HG02678 (cell line): ENCODE data around the gene EFHC1.

Experiments
- ATAC-seq: cut with Tn5 transposase; IDR thresholded peaks from one replicate; pipeline ENCODE4 v1.9.1; 2021; ENCODE audit warnings: mild to moderate bottlenecking, moderate library complexity; ENCODE audit not compliant: unreplicated experiment

The EFHC1 gene

DNA sequence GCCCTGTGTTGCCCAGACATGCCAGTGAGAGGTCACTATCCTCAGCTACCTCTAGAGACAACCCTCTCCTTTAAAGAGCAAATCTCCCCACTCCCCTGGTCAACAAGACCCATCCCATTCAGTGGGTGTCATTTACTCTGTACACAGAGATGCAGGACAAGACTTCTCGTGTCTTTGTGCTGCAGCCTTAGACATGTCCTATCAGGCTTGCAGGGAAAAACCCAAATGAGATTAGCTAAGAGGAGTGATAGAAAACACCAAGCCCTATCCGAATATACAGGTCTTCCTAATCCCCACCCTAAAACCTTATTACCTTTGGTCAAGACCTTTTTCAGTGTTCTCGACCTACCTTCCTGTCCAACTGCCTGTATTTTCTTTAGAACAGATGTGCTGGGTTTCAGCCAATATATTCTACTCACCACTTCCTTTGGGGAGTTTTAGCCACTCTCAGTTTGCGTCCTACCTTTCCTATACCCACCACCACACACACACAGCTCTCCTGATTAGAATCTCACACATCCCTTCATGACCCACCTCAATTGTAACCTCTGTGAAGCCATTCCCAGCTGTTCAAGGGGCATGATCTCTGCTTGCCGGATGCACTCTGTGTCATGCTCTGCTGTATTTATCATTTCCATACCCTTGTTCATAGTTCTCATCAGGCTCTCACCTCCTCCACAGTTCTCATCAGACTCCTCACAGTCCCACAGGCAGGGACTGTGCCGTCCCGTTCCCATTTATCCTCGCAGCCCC, 117.0 kb downstream of the EFHC1 start:
- ATAC-seq, result peak; percentile 63

DNA sequence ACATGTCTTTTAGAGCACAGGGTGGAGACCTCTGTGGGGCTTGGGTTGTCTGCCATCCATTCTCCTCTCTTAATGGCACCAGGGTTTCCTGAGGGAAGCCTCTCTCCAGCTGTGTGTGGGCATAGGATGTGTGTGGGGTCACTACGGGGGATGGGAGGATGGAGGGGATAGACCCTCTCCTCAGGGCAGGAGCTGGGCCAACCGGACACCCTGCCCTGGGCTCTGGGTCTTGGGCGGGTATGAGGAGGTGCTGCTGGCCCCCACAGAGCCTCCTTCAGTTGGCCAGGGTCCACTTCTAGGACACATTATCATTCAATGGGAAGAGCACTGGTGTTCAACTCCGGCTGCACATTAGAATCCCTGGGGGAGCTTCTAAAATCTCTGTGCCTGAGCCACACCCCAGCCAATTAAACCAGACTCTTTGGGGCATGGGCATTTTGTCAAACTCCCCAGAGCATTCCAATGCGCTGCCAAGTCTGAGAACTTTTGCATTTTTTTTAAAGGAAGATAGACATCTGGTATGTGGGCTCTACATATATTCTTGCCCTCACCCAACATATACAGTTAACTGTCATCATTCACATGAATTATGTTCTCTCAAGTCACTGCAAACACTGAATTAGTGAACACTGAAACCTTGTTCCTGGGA, 118.2 kb downstream of the EFHC1 start:
- no peak for ATAC-seq

DNA sequence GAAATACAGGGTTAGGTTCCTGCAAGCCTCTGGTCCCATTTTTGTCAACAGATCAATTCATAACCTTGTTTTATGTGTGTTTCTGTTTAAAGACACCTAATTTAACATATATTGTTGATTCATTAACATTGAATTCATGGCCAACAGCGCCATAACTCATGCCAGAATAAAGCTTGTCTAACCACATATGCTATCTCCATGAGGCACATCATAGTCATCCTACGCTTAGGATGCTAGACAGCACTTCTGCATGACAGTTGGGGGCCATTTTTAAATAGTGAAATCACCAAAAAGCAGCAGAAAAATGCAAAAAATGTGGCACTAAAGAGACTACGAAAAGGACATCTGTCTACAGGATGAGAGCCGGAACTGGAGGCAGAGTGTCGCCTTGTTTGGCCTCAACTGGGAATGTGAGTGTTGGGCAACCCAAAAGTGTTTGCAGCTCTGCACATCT, 118.8 kb downstream of the EFHC1 start:
- ATAC-seq, result no peak

DNA sequence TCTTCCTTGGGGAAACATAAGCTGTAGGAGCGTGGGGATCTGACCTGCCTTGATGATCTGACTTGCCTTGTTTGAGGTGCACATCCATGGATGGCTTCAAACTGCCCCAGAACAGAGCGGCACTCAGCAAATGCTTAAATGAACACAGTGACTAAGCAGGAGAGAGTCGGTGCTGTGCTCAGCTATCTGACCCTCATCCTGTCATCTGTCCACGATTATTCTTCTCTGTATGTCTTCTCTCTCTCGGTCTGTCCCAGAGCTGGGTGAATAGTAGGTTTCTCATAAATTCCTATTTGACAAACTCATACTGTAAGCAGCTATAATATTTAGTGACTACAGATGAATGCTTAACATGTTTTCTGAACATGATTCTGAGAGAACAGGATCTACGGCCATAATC, 119.5 kb downstream of the EFHC1 start:
- no peak for ATAC-seq

- ATAC-seq, result no peak
Measured at GRCh38 chr6:52540286-52540902, 120.3 kb downstream of the EFHC1 start.

- ATAC-seq, result no peak
Measured at GRCh38 chr6:52541135-52541534, 121.0 kb downstream of the EFHC1 start.

DNA sequence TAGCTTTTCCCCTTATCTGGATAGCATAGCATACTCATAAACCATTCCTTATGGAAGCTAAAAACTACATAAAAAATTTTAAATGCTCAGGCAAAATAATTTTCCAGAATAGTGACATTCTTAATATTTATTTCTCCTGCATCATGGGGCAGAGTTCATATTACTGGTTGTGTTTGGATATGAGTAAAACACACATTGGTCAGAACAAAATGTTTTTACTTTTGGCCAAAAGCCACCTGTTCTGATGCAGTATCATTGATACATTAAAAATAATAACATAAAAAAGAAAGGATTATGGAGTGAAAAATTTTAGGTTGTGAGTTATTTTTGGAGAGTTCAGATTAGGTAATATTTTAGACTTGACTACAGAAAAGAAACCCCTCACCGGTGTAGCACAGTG, 123.1 kb downstream of the EFHC1 start:
- ATAC-seq, result no peak

DNA sequence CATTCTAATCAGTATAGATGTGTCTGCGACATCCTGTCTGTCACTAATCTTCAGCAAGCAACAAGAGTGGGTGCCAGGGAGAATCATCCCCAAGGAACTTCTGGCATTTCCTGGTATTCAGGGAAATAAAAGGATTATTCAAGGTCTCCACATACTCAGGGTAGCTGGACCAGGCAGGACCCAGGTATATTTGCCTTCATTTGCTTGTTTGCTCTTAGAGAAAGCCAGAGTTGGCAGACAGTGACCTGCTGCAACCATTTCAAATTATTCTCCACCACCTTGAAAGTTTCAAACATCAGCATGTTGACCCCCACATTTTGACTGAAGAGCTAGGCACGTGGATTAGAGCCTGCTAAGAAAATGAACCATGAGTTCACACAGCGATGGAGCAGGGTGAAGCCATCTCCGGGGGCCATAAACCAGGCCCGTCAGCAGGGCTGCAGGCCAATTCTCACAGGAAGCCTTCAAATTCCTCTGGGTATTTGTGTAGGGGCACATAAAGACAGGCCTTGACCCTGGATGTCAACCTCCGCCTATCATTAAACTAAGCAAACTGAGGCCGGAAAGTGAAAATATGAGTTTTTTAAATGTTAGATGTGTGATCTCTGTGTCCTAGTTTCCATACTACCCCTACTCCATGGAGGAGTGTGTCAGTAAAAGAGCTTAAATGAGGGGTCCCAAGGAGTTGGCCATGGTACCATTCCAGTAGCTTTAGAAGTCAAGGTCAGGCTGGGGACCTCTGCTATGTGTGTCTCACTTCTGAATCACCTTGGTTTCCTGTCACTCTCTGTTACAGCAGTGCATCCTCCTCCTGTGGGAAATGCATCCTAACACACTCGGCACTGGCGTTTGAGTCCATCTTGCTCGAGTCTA, 123.8 kb downstream of the EFHC1 start:
- no peak for ATAC-seq

- no peak for ATAC-seq
Measured at GRCh38 chr6:52544602-52545405, 124.7 kb downstream of the EFHC1 start.

- ATAC-seq, result no peak
Measured at GRCh38 chr6:52545406-52546119, 125.4 kb downstream of the EFHC1 start.

DNA sequence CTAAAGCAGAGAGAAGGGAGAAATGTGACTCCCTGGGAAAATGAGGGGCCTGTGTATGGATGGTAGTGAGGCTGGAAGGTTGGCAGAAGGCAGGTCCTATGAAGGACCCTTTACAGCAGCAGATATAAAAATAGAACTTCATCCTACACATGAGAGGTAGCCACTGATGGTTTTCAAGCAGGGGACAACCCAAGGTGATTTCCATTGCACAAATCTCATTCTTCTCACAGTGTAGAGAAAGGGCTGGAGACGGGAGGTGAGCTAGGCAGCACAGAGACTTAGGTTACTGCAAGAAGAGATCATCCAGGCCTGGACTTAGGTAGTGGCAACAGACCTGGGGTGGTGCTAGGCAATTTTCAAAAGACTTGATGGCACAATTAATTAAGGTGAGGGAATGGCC, 126.0 kb downstream of the EFHC1 start:
- ATAC-seq, result peak; percentile 55

DNA sequence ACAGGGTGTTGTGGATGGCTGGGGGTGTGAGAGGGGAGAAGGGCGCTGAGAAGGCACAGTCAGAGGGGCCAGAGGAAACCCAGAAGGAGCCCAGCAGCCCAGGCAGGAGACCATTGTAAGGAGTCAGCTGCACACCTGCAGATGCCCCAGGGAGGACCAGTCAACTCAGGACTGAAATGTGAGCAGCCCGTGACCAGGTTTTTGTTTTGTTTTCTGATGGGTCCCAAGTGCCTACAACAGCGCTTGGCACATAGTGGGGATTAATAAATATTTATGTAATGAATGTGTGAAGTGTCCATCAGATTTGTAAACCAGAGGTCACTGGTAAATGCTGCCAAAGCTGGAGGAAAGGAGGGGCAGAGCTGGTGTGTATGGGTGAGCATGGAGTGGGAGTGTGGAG, 126.5 kb downstream of the EFHC1 start:
- peak; percentile 89 for ATAC-seq

GRCh38 chr6:52547647-52548352, 127.7 kb downstream of the EFHC1 start:
- ATAC-seq, result no peak

- no peak for ATAC-seq
Measured at GRCh38 chr6:52548353-52548713, 128.2 kb downstream of the EFHC1 start.

- ATAC-seq, result no peak
Measured at GRCh38 chr6:52548999-52549398, 128.9 kb downstream of the EFHC1 start.

DNA sequence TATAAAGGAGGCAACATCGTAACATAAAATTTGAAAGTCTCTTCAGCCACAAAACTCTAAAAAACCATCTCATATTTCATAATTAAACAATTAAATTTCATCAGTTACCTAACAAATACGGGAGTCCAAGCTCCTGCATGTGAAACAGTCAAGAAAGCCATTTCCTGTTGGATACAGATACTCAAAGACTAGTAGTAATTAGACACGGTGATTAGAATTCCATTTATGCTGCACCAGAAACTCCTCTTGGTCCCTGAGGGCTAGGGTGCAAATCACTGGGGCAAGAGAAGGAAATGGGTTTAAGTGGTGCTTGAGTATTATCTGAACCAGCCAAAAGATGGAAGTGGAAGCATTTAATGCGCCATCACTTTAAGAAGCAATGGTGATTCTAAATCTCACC, 129.3 kb downstream of the EFHC1 start:
- ATAC-seq, result no peak

DNA sequence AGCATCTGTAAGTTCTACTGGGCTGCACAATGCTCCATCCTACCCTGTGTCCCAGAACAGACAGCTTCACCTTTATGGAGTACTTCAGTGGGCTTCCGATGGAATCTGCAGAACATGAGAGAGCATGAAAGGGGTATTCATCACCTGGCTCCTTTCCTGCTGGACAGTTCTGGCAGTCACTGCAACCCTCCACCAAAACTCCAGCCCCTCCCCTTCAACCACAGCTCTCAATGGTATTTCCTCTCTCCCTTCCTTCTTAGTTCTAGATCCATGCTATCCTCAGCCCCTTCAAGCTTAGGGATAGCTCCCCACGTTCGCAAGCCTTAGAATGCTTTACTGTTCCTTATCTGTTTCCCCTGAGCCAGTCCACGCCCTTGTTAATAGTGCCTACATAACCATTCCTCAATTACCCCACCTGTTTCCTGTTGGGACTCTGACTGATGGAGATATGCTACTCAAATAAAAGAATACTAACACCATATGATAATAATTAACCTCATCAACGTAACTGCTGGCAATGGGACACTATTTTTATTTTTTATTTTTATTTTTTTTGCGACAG, 130.0 kb downstream of the EFHC1 start:
- no peak for ATAC-seq

DNA sequence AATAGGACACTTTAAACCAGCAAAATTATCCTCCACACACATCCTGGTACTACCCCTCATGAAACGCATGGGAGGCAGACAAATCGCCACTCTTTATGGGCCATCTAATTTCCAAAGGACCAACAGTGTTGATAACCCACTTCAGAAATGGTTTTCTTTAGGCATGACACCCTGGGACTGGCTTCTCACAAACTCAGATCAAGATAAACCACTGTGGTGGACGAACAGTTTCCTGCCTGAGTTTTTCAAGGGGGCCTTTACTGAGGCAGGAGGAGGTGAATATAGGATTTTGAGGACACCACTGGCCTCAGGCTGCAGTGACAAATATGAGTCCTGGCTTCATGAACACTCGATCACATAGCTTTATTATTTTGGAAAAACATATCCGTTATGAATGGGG, 130.7 kb downstream of the EFHC1 start:
- no peak for ATAC-seq
